ENCODE results near the gene ADAMTS2.

The ADAMTS2 gene

GRCh38 chr5:179309751-179310320, 35.4 kb downstream of the ADAMTS2 start:
- Histone ChIP-seq H2BK15ac (replicated peaks; ENCODE audit: low read depth) (no peak overlapping the region), H3K4me2 (ENCODE audit: low read length) (no peak overlapping the region), H3K4ac (ENCODE audit: low read depth, low read length) (no peak overlapping the region), H3K4me1 (ENCODE audit: control insufficient read depth, low read depth, low read length) (no peaks in the 10 kb centered on the region), H2BK120ac (ENCODE audit: low read depth, low read length) (no peak overlapping the region), H3K9ac (ENCODE audit: low read length) (no peak overlapping the region), H3K27ac (ENCODE audit: low read depth, low read length) (no peak overlapping the region), H3K23ac (ENCODE audit: low read length) (no peak overlapping the region), H3K27me3 (ENCODE audit: insufficient read depth, low read length, poor library complexity) (no peaks in the 10 kb centered on the region), H3K79me2 (ENCODE audit: control insufficient read depth, insufficient read depth, low read length) (no peaks in the 10 kb centered on the region), H3K56ac (ENCODE audit: low read length) (no peak overlapping the region), H4K8ac (ENCODE audit: low read depth, low read length) (no peak overlapping the region), H2AK5ac (ENCODE audit: low read length) (no peak overlapping the region), H3K79me1 (ENCODE audit: low read length) (no peaks in the 10 kb centered on the region), H4K5ac (ENCODE audit: low read length) (no peak overlapping the region), H3K36me3 (ENCODE audit: control insufficient read depth, insufficient read depth, low read length) (no peaks in the 10 kb centered on the region), H2BK5ac (ENCODE audit: low read length) (no peak overlapping the region), H3K4me3 (ENCODE audit: low read length) (no peak overlapping the region), H3K18ac (ENCODE audit: low read length) (no peak overlapping the region)
- WGBS (ENCODE audit: extremely low coverage, insufficient coverage, low lambda C conversion rate) = no CpG with 5 or more reads among the region's 10 CpGs
- no peak for DNase-seq

DNA sequence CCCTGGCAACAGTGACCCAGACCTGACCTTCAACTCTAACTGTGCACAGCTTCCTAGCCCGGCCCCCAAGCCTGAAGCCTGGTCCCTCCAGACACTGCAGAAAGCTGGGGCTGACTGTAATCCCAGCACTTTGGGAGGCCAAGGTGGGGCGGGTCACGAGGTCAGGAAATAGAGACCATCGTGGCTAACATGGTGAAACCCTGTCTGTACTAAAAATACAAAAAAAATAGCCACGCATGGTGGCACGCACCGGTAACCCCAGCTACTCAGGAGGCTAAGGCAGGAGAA, 35.9 kb downstream of the ADAMTS2 start:
- Histone ChIP-seq H3K79me2 (ENCODE audit: control insufficient read depth, insufficient read depth, low read length) (no peaks in the 10 kb centered on the region), H3K36me3 (ENCODE audit: control insufficient read depth, insufficient read depth, low read length) (no peaks in the 10 kb centered on the region), H3K9ac (ENCODE audit: low read length) (no peak overlapping the region), H4K5ac (ENCODE audit: low read length) (no peak overlapping the region), H3K4me3 (ENCODE audit: low read length) (no peak overlapping the region), H2BK15ac (replicated peaks; ENCODE audit: low read depth) (no peak overlapping the region), H3K23ac (ENCODE audit: low read length) (no peak overlapping the region), H3K79me1 (ENCODE audit: low read length) (no peaks in the 10 kb centered on the region), H3K4me2 (ENCODE audit: low read length) (no peak overlapping the region), H2AK5ac (ENCODE audit: low read length) (no peak overlapping the region), H4K8ac (ENCODE audit: low read depth, low read length) (no peak overlapping the region), H2BK5ac (ENCODE audit: low read length) (no peak overlapping the region), H3K27me3 (ENCODE audit: insufficient read depth, low read length, poor library complexity) (no peaks in the 10 kb centered on the region), H3K18ac (ENCODE audit: low read length) (no peak overlapping the region), H3K27ac (ENCODE audit: low read depth, low read length) (no peak overlapping the region), H2BK120ac (ENCODE audit: low read depth, low read length) (no peak overlapping the region), H3K4ac (ENCODE audit: low read depth, low read length) (no peak overlapping the region), H3K56ac (ENCODE audit: low read length) (no peak overlapping the region), H3K4me1 (ENCODE audit: control insufficient read depth, low read depth, low read length) (no peaks in the 10 kb centered on the region)
- WGBS (ENCODE audit: extremely low coverage, insufficient coverage, low lambda C conversion rate) = no CpG with 5 or more reads among the region's 7 CpGs
- DNase-seq = no peak

DNA sequence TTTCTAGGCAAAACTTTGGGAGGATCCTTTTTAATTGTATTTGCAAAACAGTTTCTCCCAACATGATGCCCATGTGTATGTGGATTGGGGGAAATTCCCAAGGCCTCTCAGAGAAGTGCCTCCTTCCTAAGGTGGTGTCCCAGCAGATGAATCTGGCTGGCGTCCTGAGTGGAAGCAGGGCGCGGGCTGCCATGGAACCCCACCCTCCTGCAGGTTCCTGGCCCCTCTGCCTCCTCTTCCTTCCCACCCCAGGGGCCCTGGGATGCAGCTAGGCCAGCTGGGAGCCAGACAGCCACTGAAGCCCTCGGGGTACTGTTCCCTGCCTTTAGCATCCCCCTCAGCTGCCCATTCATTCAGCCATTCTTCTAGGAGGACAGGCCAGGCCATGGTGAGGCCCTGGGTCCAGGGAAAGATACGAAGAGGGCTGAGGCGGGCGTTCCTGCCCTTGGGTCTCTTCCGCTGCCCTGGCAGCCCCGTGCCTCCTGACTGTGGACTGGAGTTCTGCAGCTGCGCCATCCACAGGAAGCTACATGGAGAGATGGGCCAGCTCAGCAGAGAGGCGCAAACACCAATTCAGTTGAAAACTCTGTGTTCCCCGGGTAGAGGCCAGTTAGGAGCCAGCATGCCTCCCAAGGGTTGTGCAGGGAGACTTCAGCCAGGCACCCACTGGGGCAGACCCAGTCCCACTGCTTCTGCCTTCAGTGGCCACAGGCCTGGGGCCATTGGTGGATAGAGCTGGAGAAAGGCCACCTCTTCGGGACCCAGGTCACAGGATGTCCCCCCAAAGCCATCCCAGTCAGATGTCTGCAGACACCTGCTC, 36.5 kb downstream of the ADAMTS2 start:
- no peak overlapping the region for H2AK5ac ChIP-seq (ENCODE audit: low read length)
- no peaks in the 10 kb centered on the region for H3K4me1 ChIP-seq (ENCODE audit: control insufficient read depth, low read depth, low read length)
- no peak overlapping the region for H3K4ac ChIP-seq (ENCODE audit: low read depth, low read length)
- H3K4me2 ChIP-seq (ENCODE audit: low read length) = no peak overlapping the region
- H3K4me3 ChIP-seq (ENCODE audit: low read length) = no peak overlapping the region
- H3K27me3 ChIP-seq (ENCODE audit: insufficient read depth, low read length, poor library complexity) = no peaks in the 10 kb centered on the region
- H3K79me2 ChIP-seq (ENCODE audit: control insufficient read depth, insufficient read depth, low read length) = no peaks in the 10 kb centered on the region
- DNase-seq = no peak
- H3K23ac ChIP-seq (ENCODE audit: low read length) = no peak overlapping the region
- H4K8ac ChIP-seq (ENCODE audit: low read depth, low read length) = no peak overlapping the region
- no peak overlapping the region for H3K9ac ChIP-seq (ENCODE audit: low read length)
- no peak overlapping the region for H2BK15ac ChIP-seq (replicated peaks; ENCODE audit: low read depth)
- H2BK120ac ChIP-seq (ENCODE audit: low read depth, low read length) = no peak overlapping the region
- H3K79me1 ChIP-seq (ENCODE audit: low read length) = no peaks in the 10 kb centered on the region
- no peak overlapping the region for H3K18ac ChIP-seq (ENCODE audit: low read length)
- no peak overlapping the region for H3K27ac ChIP-seq (ENCODE audit: low read depth, low read length)
- no CpG with 5 or more reads among the region's 13 CpGs for WGBS (ENCODE audit: extremely low coverage, insufficient coverage, low lambda C conversion rate)
- H3K36me3 ChIP-seq (ENCODE audit: control insufficient read depth, insufficient read depth, low read length) = no peaks in the 10 kb centered on the region
- H2BK5ac ChIP-seq (ENCODE audit: low read length) = no peak overlapping the region
- no peak overlapping the region for H4K5ac ChIP-seq (ENCODE audit: low read length)
- no peak overlapping the region for H3K56ac ChIP-seq (ENCODE audit: low read length)

DNA sequence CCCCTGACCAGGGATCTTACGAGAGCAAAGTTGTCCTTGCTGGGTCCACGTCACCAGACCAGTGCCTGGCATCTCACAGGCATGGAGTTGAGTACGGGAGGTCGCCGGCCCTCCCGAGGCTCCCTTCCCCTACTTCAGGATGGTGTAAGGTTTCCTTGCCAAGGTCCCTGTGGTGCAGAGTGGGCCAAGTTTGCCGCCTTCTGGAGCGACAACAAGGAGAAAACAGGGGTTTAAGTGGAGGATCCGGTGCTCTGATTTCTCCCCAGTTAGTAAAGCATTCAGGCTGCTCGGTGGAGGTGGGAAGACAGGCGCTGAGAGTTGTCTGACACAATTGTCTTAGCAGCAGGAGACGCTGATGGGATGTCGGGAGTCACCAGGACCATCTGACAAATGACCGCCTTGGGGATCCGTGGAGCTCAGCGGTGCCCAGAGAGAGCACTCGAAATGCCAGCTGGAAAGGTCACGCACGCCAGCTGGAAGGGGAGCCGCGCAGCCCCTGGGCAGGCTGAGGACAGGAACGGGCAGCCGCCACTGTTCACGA, 37.3 kb downstream of the ADAMTS2 start:
- no CpG with 5 or more reads among the region's 24 CpGs for WGBS (ENCODE audit: extremely low coverage, insufficient coverage, low lambda C conversion rate)
- no peak overlapping the region for H3K9ac ChIP-seq (ENCODE audit: low read length)
- no peak overlapping the region for H3K18ac ChIP-seq (ENCODE audit: low read length)
- DNase-seq = peak; percentile 5
- no peak overlapping the region for H3K27ac ChIP-seq (ENCODE audit: low read depth, low read length)
- H3K4me2 ChIP-seq (ENCODE audit: low read length) = no peak overlapping the region
- H3K79me2 ChIP-seq (ENCODE audit: control insufficient read depth, insufficient read depth, low read length) = no peaks in the 10 kb centered on the region
- H3K79me1 ChIP-seq (ENCODE audit: low read length) = no peaks in the 10 kb centered on the region
- no peak overlapping the region for H4K8ac ChIP-seq (ENCODE audit: low read depth, low read length)
- H2BK120ac ChIP-seq (ENCODE audit: low read depth, low read length) = no peak overlapping the region
- H3K4me3 ChIP-seq (ENCODE audit: low read length) = no peak overlapping the region
- no peak overlapping the region for H3K56ac ChIP-seq (ENCODE audit: low read length)
- H3K23ac ChIP-seq (ENCODE audit: low read length) = no peak overlapping the region
- no peak overlapping the region for H2AK5ac ChIP-seq (ENCODE audit: low read length)
- H2BK15ac ChIP-seq (replicated peaks; ENCODE audit: low read depth) = no peak overlapping the region
- H3K4ac ChIP-seq (ENCODE audit: low read depth, low read length) = no peak overlapping the region
- H3K4me1 ChIP-seq (ENCODE audit: control insufficient read depth, low read depth, low read length) = no peaks in the 10 kb centered on the region
- H3K27me3 ChIP-seq (ENCODE audit: insufficient read depth, low read length, poor library complexity) = no peaks in the 10 kb centered on the region
- no peaks in the 10 kb centered on the region for H3K36me3 ChIP-seq (ENCODE audit: control insufficient read depth, insufficient read depth, low read length)
- H4K5ac ChIP-seq (ENCODE audit: low read length) = no peak overlapping the region
- H2BK5ac ChIP-seq (ENCODE audit: low read length) = no peak overlapping the region

DNA sequence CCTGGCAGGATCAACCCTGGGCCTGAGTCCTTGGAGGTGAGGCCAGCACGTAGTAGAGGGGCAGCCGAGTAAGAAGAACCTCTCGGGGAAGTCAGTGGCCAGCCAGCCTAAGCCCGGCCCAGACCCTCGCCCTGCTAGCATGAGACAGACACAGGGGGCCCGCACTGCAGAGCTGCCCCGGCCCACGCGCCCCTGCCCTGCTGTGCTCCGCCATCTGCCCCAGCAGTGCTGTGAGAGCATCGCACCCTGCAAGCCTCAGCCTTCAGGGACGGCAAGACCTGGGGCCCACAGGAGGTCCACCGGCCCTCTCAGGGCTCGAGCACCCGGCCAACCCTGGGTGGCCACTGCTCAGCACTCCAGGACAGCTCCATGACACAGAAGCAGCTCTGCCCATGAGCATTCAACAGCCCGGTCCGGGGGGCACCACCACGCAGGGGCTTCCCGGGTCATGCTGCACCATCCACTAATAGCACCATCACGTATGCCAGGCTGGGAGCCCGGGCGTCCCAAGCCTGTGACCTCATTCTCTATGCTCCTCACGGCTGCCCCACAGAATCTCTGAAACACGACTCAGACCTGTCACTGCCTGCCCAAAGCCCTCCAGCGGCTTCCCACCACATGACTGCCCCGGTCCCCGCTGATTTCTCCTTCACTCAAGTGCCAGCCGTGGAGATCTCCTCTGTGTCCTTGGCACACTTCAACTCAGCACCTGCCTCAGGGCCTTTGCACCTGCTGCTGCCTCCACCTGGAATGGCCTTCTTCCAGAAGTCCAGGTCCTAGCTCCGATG, 38.1 kb downstream of the ADAMTS2 start:
- H3K4me1 ChIP-seq (ENCODE audit: control insufficient read depth, low read depth, low read length) = no peaks in the 10 kb centered on the region
- H2BK15ac ChIP-seq (replicated peaks; ENCODE audit: low read depth) = no peak overlapping the region

More for the DNA sequence above, 38.1 kb downstream of the ADAMTS2 start:
- no peak overlapping the region for H3K4ac ChIP-seq (ENCODE audit: low read depth, low read length)
- no peak for DNase-seq
- H3K23ac ChIP-seq (ENCODE audit: low read length) = no peak overlapping the region
- H2BK120ac ChIP-seq (ENCODE audit: low read depth, low read length) = no peak overlapping the region
- no peak overlapping the region for H3K56ac ChIP-seq (ENCODE audit: low read length)
- no peak overlapping the region for H3K9ac ChIP-seq (ENCODE audit: low read length)
- H2AK5ac ChIP-seq (ENCODE audit: low read length) = no peak overlapping the region
- H3K4me2 ChIP-seq (ENCODE audit: low read length) = no peak overlapping the region
- no CpG with 5 or more reads among the region's 29 CpGs for WGBS (ENCODE audit: extremely low coverage, insufficient coverage, low lambda C conversion rate)
- no peaks in the 10 kb centered on the region for H3K36me3 ChIP-seq (ENCODE audit: control insufficient read depth, insufficient read depth, low read length)
- no peaks in the 10 kb centered on the region for H3K27me3 ChIP-seq (ENCODE audit: insufficient read depth, low read length, poor library complexity)
- H4K5ac ChIP-seq (ENCODE audit: low read length) = no peak overlapping the region
- no peaks in the 10 kb centered on the region for H3K79me2 ChIP-seq (ENCODE audit: control insufficient read depth, insufficient read depth, low read length)
- H4K8ac ChIP-seq (ENCODE audit: low read depth, low read length) = no peak overlapping the region
- no peak overlapping the region for H2BK5ac ChIP-seq (ENCODE audit: low read length)
- H3K4me3 ChIP-seq (ENCODE audit: low read length) = no peak overlapping the region
- no peak overlapping the region for H3K18ac ChIP-seq (ENCODE audit: low read length)
- no peak overlapping the region for H3K27ac ChIP-seq (ENCODE audit: low read depth, low read length)
- H3K79me1 ChIP-seq (ENCODE audit: low read length) = no peaks in the 10 kb centered on the region
